Heart left ventricle (tissue), 16 donors: ENCODE data around the gene DYNLRB2. TPM values are rescaled to one million over a fixed set of nuclear protein-coding genes. Genes with fewer than 3 reads are reported as not detected.

Experiments
- ATAC-seq, 4 donors: fragments of 200-7000 bp; cut with Tn5 transposase; one replicate each; pipeline ENCODE4 v1.9.1; 2020 to 2022; ENCODE audit warnings: moderate library complexity in 4 of 4, mild to moderate bottlenecking in 3 of 4, moderate number of reproducible peaks in 1 of 4
- DNase-seq, 5 donors: peaks; one replicate each; pipeline ENCODE4 v3.0.0-alpha.2; 2020
- H3K27ac ChIP-seq, 12 donors: fragments of 200-600 bp; sonication (generic) in 4 of 12; one replicate each; pipeline versions ENCODE4 v1.5.0 to v1.8.0; 2016 to 2022; ENCODE audit warnings: mild to moderate bottlenecking in 2 of 12
- H3K27me3 ChIP-seq, 9 donors: fragments of 200-600 bp; sonication (generic) in 2 of 9; one replicate each; pipeline versions ENCODE4 v1.5.1 to v1.8.0; 2016 to 2022; ENCODE audit warnings: mild to moderate bottlenecking in 3 of 9
- H3K36me3 ChIP-seq, 9 donors: fragments of 200-600 bp; sonication (generic) in 2 of 9; one replicate each; pipeline versions ENCODE4 v1.5.0 to v1.8.0; 2018 to 2022; ENCODE audit warnings: mild to moderate bottlenecking in 2 of 9
- H3K4me1 ChIP-seq, 12 donors: fragments of 200-600 bp; sonication (generic) in 4 of 12; one replicate each; pipeline versions ENCODE4 v1.5.0 to v1.8.0; 2016 to 2022; ENCODE audit warnings: mild to moderate bottlenecking in 3 of 12
- H3K4me3 ChIP-seq, 12 donors: fragments of 200-600 bp; sonication (generic) in 4 of 12; one replicate each; pipeline versions ENCODE4 v1.5.0 to v1.8.0; 2017 to 2022; ENCODE audit warnings: mild to moderate bottlenecking in 9 of 12, moderate library complexity in 4 of 12
- H3K9me3 ChIP-seq, 12 donors: fragments of 200-600 bp; sonication (generic) in 4 of 12; one replicate each; pipeline versions ENCODE4 v1.5.0 to v1.8.0; 2016 to 2022; ENCODE audit warnings: mild to moderate bottlenecking in 1 of 12
- POLR2A ChIP-seq, 2 donors: fragments of 450-650 bp; IDR thresholded peaks; one replicate each; pipeline ENCODE4 v1.6.1; 2017; ENCODE audit warnings: antibody characterized with exemption in 2 of 2, mild to moderate bottlenecking in 2 of 2, moderate library complexity in 2 of 2
- WGBS, 4 donors: extraction: QIAGEN DNeasy Blood & Tissue Kit in 2 of 4; methylation state at CpG; one replicate each; pipeline versions ENCODE4 v1.1.5 to v1.1.7; 2013 to 2018; 5-methylcytosine and 5-hydroxymethylcytosine counted together
- intact Hi-C, 10 donors: fragments of 100-400 bp; cut with DNase I; formaldehyde crosslinking; loops; one replicate each; pipeline versions ENCODE4 v1.11.1 to v1.14.2; 2022
- polyA plus RNA-seq, 2 donors: library from polyadenylated mRNA; stranded (reverse); fragments of 200-250 nt; gene quantifications; one replicate each; pipeline ENCODE4 v1.2.3, GENCODE V29; 2013
- total RNA-seq, 9 donors: library from RNA; depleted of rRNA in 2 of 9; stranded (reverse); fragments of >200 nt in 2 of 9; fragmentation: NEBNext Ultra II Directional in 3 of 9; extraction: Animal tissue kit (Norgen Biotek cat#: 25700) in 3 of 9; gene quantifications; one replicate each; pipeline versions ENCODE4 v1.1.0 to v1.2.4, GENCODE V29; 2016 to 2023
- TF ChIP-seq, protein P1 (sequence below), 12 donors: fragments of 200-600 bp; sonication (generic) in 4 of 12; IDR thresholded peaks; one replicate each; pipeline versions ENCODE4 v1.5.0 to v1.8.0; 2018 to 2022; ENCODE audit warnings: antibody characterized with exemption in 12 of 12, mild to moderate bottlenecking in 5 of 12
- donor health status: ischemic (EF 13 %, LVEDD 7.1; RV severe dilation, severe dysfunction).
- donor health status: healthy with polysubstance abuse.
- donor health status: DM: no; HTN: yes; CAD: no.
- donor health status: DM: no; HTN: no; CAD: no.
- donor health status: ischemic (EF 25% LVEDD 6.9; RV normal size, moderate dysfunction).
- donor health status: ischemic (EF 25% LVEDD 5.7; RV mildly dilated, moderate dysfunction).
- donor health status: healthy.
- donor health status: DM: yes; HTN: yes; CAD: no.
- donor health status: ischemic (EF 35%, LVEDD 5.7; RV mildly dilated, moderate dysfunction).
- donor health status: nonischemic (EF 11% LVEDD 7.7; RV severe dilation, severe dysfunction).
- donor health status: DM: yes; HTN: yes; CAD: no.
- donor health status: PGD.
- donor health status: ischemic (EF 29% LVEDD 5.4; RV normal size, mild dysfunction).
- donor health status: nonischemic (EF 23%, LVEDD 6.1; RV moderate dilation, normal function).

Gene DYNLRB2
- total and polyA plus RNA-seq, 11 donors: 0.33 to 2.1 (median 0.87) TPM; not detected in 5

DNA sequence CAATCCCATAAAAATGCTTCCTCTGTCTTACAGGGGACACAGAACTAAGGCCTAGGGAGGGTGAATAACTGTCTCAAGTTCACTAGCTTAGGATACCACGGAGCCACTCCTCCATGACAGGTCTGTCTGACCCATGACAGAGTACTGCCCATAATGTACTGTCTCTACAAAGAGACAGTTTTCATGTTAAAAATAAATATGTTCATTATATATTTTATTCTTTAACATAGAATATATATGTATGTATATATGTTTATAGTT, 28.3 kb upstream of the DYNLRB2 start:
- Histone ChIP-seq H3K4me1 (peaks cover 0 to 4% (median 0%) of the 10 kb centered on the region in 12 donors), H3K9me3 (no peaks in the 10 kb centered on the region), H3K27ac (no peak overlapping the region), H3K27me3 (peaks cover 0 to 32% (median 0%) of the 10 kb centered on the region in 9 donors), H3K4me3 (no peak overlapping the region), H3K36me3 (no peaks in the 10 kb centered on the region)
- ATAC-seq (no peak), DNase-seq (no peak)
- intact Hi-C loops: no loop called here
- WGBS, 4 donors: 60 to 85% (median 79%) methylated on average over 1 of the region's 1 CpG
- TF ChIP-seq POLR2A (IDR thresholded peaks at IDR 0.05): no peak
- TF ChIP-seq, protein P1, sequence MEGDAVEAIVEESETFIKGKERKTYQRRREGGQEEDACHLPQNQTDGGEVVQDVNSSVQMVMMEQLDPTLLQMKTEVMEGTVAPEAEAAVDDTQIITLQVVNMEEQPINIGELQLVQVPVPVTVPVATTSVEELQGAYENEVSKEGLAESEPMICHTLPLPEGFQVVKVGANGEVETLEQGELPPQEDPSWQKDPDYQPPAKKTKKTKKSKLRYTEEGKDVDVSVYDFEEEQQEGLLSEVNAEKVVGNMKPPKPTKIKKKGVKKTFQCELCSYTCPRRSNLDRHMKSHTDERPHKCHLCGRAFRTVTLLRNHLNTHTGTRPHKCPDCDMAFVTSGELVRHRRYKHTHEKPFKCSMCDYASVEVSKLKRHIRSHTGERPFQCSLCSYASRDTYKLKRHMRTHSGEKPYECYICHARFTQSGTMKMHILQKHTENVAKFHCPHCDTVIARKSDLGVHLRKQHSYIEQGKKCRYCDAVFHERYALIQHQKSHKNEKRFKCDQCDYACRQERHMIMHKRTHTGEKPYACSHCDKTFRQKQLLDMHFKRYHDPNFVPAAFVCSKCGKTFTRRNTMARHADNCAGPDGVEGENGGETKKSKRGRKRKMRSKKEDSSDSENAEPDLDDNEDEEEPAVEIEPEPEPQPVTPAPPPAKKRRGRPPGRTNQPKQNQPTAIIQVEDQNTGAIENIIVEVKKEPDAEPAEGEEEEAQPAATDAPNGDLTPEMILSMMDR (IDR thresholded peaks at IDR 0.05): no peak

DNA sequence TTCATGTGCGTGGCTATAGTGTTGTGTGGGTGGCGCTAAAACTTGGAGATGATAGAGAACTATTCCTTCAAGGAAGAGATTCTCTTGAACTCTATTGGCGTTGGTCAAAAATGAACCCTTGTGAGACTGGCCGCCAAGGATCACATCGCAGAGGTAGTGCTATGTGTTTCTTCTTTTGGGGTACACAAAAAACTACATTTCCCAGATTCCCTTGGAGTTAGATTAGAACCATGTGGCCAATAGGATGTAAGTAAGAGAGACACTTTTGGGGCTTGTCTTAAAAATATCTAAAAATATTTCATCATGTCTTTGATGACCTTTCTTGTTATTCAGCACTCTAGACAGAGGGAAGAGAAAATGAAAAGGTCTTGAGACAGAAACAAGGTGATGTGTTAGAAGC, 25.4 kb upstream of the DYNLRB2 start:
- no peak overlapping the region for H3K27ac ChIP-seq
- peaks cover 0 to 26% (median 0%) of the 10 kb centered on the region in 9 donors for H3K27me3 ChIP-seq
- WGBS, 4 donors: 93% methylated on average over 5 of the region's 5 CpGs
- H3K4me3 ChIP-seq: no peak overlapping the region
- TF ChIP-seq, protein P1 (IDR thresholded peaks at IDR 0.05): no peak
- TF ChIP-seq POLR2A (IDR thresholded peaks at IDR 0.05): no peak
- ATAC-seq: no peak
- intact Hi-C loops: no loop called here
- peaks cover 0 to 5% (median 0%) of the 10 kb centered on the region in 12 donors for H3K4me1 ChIP-seq
- DNase-seq: no peak
- H3K9me3 ChIP-seq: no peaks in the 10 kb centered on the region
- no peaks in the 10 kb centered on the region for H3K36me3 ChIP-seq

DNA sequence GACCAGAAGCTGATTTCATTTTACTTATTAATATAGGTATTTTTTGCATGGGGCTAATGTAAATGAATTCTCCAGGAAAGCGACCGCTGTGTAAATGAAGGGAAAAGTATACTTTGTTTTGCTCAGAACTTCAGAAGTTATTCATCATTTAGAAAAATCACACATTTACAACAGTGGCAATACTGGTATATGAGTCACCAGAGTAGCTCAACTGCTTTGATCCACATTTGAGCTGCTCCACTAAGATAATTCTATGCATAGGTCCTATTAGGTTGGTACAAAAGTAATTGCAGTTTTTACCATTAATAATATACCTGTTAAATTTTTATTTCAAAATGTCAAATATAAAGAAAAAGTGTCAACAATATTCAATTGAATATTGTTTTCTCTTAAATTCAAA, 22.9 kb upstream of the DYNLRB2 start:
- 94 to 97% (median 95%) methylated on average over 2 of the region's 2 CpGs for WGBS, 4 donors
- H3K4me3 ChIP-seq: no peak overlapping the region
- DNase-seq (no peak), ATAC-seq (no peak)
- H3K27ac ChIP-seq: no peak overlapping the region
- intact Hi-C loops: no loop called here
- H3K4me1 ChIP-seq: peaks cover 0 to 12% (median 0%) of the 10 kb centered on the region in 12 donors
- no peaks in the 10 kb centered on the region for H3K9me3 ChIP-seq
- peaks cover 0 to 26% (median 0%) of the 10 kb centered on the region in 9 donors for H3K27me3 ChIP-seq
- no peaks in the 10 kb centered on the region for H3K36me3 ChIP-seq
- TF ChIP-seq, protein P1 (IDR thresholded peaks at IDR 0.05): no peak
- TF ChIP-seq POLR2A (IDR thresholded peaks at IDR 0.05): no peak

DNA sequence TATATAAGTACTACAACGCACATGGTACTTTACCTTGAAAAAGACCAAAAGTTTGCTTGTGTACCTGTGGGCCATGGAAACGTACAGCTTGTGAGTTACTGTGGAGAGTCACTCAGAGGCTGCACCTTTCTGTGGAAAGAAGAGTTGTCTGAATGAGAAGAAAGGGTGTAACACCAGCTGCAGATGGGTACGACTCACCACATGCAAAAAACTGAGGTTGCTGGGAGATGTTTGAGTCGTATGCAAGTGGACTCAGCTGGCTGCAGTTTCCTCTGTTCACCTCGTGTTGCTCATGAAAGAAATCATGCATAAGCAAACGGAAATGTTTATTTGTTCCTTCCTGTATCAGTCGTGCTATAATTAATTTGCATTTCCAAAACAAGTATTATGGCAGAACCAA, 22.4 kb upstream of the DYNLRB2 start:
- 39 to 48% (median 44%) methylated on average over 7 of the region's 7 CpGs for WGBS, 4 donors
- H3K27ac ChIP-seq: no peak overlapping the region
- TF ChIP-seq, protein P1 (IDR thresholded peaks at IDR 0.05): no peak
- TF ChIP-seq POLR2A (IDR thresholded peaks at IDR 0.05): no peak

More for the DNA sequence above, 22.4 kb upstream of the DYNLRB2 start:
- DNase-seq: no peak
- Histone ChIP-seq H3K9me3 (no peaks in the 10 kb centered on the region), H3K4me1 (peaks cover 0 to 9% (median 0%) of the 10 kb centered on the region in 12 donors), H3K27me3 (peaks cover 0 to 23% (median 0%) of the 10 kb centered on the region in 9 donors), H3K4me3 (no peak overlapping the region), H3K36me3 (no peaks in the 10 kb centered on the region)
- ATAC-seq: no peak
- intact Hi-C loops: no loop called here
